Central memory CD8-positive, alpha-beta T cell (primary cell): ENCODE measurements around the gene CST3.
"Not testable (repeated sequence)": the region's sequence is repeated elsewhere in the genome, so short reads cannot be mapped to it uniquely, and the experiment has no call there.

Source experiments
- ATAC-seq: fragments of 150-1000 bp; cut with Tn5 transposase; replicated peaks from 2 replicates; pipeline ENCODE4 v1.10.0; 2022; ENCODE audit warnings: mild to moderate bottlenecking, moderate FRiP score, moderate number of reproducible peaks; ENCODE audit not compliant: poor library complexity, severe bottlenecking; ENCODE audit errors: extremely low read depth
- DNase-seq, 2 donors: peaks; one replicate each; pipeline ENCODE4 v3.0.0; 2021; ENCODE audit warnings: low spot score in 2 of 2
- H3K27ac Mint-ChIP-seq: one replicate; pipeline ENCODE4 v1.8.0; 2022; ENCODE audit warnings: low read depth, mild to moderate bottlenecking, moderate library complexity, mixed read lengths
- H3K27me3 Mint-ChIP-seq: one replicate; pipeline ENCODE4 v1.8.0; 2022; ENCODE audit warnings: mixed read lengths
- H3K36me3 Mint-ChIP-seq: one replicate; pipeline ENCODE4 v1.8.0; 2022; ENCODE audit warnings: mild to moderate bottlenecking, moderate library complexity, mixed read lengths; ENCODE audit not compliant: insufficient read depth
- H3K4me1 Mint-ChIP-seq: one replicate; pipeline ENCODE4 v1.8.0; 2022; ENCODE audit warnings: mixed read lengths
- H3K4me3 Mint-ChIP-seq: one replicate; pipeline ENCODE4 v1.8.0; 2022; ENCODE audit warnings: mild to moderate bottlenecking, moderate library complexity, mixed read lengths
- H3K9me3 Mint-ChIP-seq: one replicate; pipeline ENCODE4 v1.8.0; 2022; ENCODE audit warnings: mixed read lengths

The CST3 gene

GRCh38 chr20:23628402-23629016, 9.2 kb downstream of the CST3 start:
- ATAC-seq, result no peak
- H3K27me3 Mint-ChIP-seq, result peaks cover 38% of the 10 kb centered on the region

GRCh38 chr20:23627501-23627900, 10.3 kb downstream of the CST3 start:
- H3K36me3 Mint-ChIP-seq, result no peaks in the 10 kb centered on the region
- no peak for ATAC-seq
- no peak for DNase-seq
- peaks cover 38% of the 10 kb centered on the region for H3K27me3 Mint-ChIP-seq
- H3K4me1 Mint-ChIP-seq, result peaks cover 5% of the 10 kb centered on the region
- no peaks in the 10 kb centered on the region for H3K9me3 Mint-ChIP-seq
- no peak overlapping the region for H3K4me3 Mint-ChIP-seq
- no peak overlapping the region for H3K27ac Mint-ChIP-seq

More at GRCh38 chr20:23628402-23629016, 9.2 kb downstream of the CST3 start:
- Mint-ChIP-seq H3K4me1 (no peaks in the 10 kb centered on the region), H3K27ac (no peak overlapping the region), H3K9me3 (no peaks in the 10 kb centered on the region), H3K36me3 (no peaks in the 10 kb centered on the region), H3K4me3 (no peak overlapping the region)
- DNase-seq, result no peak

GRCh38 chr20:23626040-23626620, 11.6 kb downstream of the CST3 start:
- no peaks in the 10 kb centered on the region for H3K9me3 Mint-ChIP-seq
- H3K36me3 Mint-ChIP-seq, result peaks cover 3% of the 10 kb centered on the region
- no peak for ATAC-seq
- no peak for DNase-seq
- no peak overlapping the region for H3K4me3 Mint-ChIP-seq
- H3K4me1 Mint-ChIP-seq, result peaks cover 5% of the 10 kb centered on the region
- H3K27me3 Mint-ChIP-seq, result peaks cover 46% of the 10 kb centered on the region
- no peak overlapping the region for H3K27ac Mint-ChIP-seq

GRCh38 chr20:23625236-23625964, 12.4 kb downstream of the CST3 start:
- H3K4me3 Mint-ChIP-seq, result no peak overlapping the region
- H3K4me1 Mint-ChIP-seq, result peaks cover 5% of the 10 kb centered on the region
- H3K9me3 Mint-ChIP-seq, result no peaks in the 10 kb centered on the region
- peaks cover 50% of the 10 kb centered on the region for H3K27me3 Mint-ChIP-seq
- no peak overlapping the region for H3K27ac Mint-ChIP-seq
- ATAC-seq, result no peak
- DNase-seq, result no peak
- H3K36me3 Mint-ChIP-seq, result peaks cover 3% of the 10 kb centered on the region

- Mint-ChIP-seq H3K4me1 (peaks cover 5% of the 10 kb centered on the region), H3K36me3 (peaks cover 3% of the 10 kb centered on the region), H3K9me3 (no peaks in the 10 kb centered on the region), H3K27me3 (peaks cover 55% of the 10 kb centered on the region), H3K4me3 (no peak overlapping the region), H3K27ac (no peak overlapping the region)
- DNase-seq (no peak), ATAC-seq (no peak)
Observed at GRCh38 chr20:23624324-23624691, 13.4 kb downstream of the CST3 start.

- Mint-ChIP-seq H3K4me1 (peaks cover 5% of the 10 kb centered on the region), H3K27ac (no peak overlapping the region), H3K4me3 (no peak overlapping the region), H3K27me3 (peaks cover 55% of the 10 kb centered on the region), H3K36me3 (peaks cover 3% of the 10 kb centered on the region), H3K9me3 (no peaks in the 10 kb centered on the region)
- no peak for DNase-seq
- no peak for ATAC-seq
Observed at GRCh38 chr20:23623666-23624323, 14.0 kb downstream of the CST3 start.

GRCh38 chr20:23622839-23623343, 14.9 kb downstream of the CST3 start:
- Mint-ChIP-seq H3K4me3 (no peak overlapping the region), H3K4me1 (peaks cover 5% of the 10 kb centered on the region), H3K9me3 (no peaks in the 10 kb centered on the region), H3K27me3 (peaks cover 55% of the 10 kb centered on the region), H3K27ac (no peak overlapping the region), H3K36me3 (peaks cover 3% of the 10 kb centered on the region)
- no peak for ATAC-seq
- no peak for DNase-seq

- not testable (repeated sequence) for H3K4me1 Mint-ChIP-seq, H3K27ac Mint-ChIP-seq, ATAC-seq
Observed at GRCh38 chr20:23622401-23622800, 15.4 kb downstream of the CST3 start.

GRCh38 chr20:23620670-23621386, 16.9 kb downstream of the CST3 start:
- H3K9me3 Mint-ChIP-seq, H3K27ac Mint-ChIP-seq, H3K4me3 Mint-ChIP-seq, H3K36me3 Mint-ChIP-seq, DNase-seq, H3K4me1 Mint-ChIP-seq, ATAC-seq: not testable (repeated sequence)
- H3K27me3 Mint-ChIP-seq, result peaks cover 63% of the 10 kb centered on the region

More at GRCh38 chr20:23622401-23622800, 15.4 kb downstream of the CST3 start:
- not testable (repeated sequence) for H3K4me3 Mint-ChIP-seq, H3K36me3 Mint-ChIP-seq, H3K9me3 Mint-ChIP-seq, DNase-seq
- H3K27me3 Mint-ChIP-seq, result peaks cover 57% of the 10 kb centered on the region

- Mint-ChIP-seq H3K4me3 (no peak overlapping the region), H3K4me1 (no peaks in the 10 kb centered on the region)
Observed at GRCh38 chr20:23614163-23614562, 23.6 kb downstream of the CST3 start.

GRCh38 chr20:23613676-23614075, 24.1 kb downstream of the CST3 start:
- no peaks in the 10 kb centered on the region for H3K4me1 Mint-ChIP-seq
- DNase-seq (no peak), ATAC-seq (no peak)
- peaks cover 17% of the 10 kb centered on the region for H3K27me3 Mint-ChIP-seq
- no peak overlapping the region for H3K27ac Mint-ChIP-seq
- no peaks in the 10 kb centered on the region for H3K36me3 Mint-ChIP-seq
- H3K9me3 Mint-ChIP-seq, result no peaks in the 10 kb centered on the region
- H3K4me3 Mint-ChIP-seq, result no peak overlapping the region

More at GRCh38 chr20:23614163-23614562, 23.6 kb downstream of the CST3 start:
- Mint-ChIP-seq H3K36me3 (no peaks in the 10 kb centered on the region), H3K27ac (no peak overlapping the region), H3K27me3 (peaks cover 22% of the 10 kb centered on the region), H3K9me3 (no peaks in the 10 kb centered on the region)
- DNase-seq, result no peak
- no peak for ATAC-seq

- Mint-ChIP-seq H3K9me3 (no peaks in the 10 kb centered on the region), H3K27me3 (peaks cover 6% of the 10 kb centered on the region), H3K27ac (no peak overlapping the region), H3K36me3 (no peaks in the 10 kb centered on the region), H3K4me1 (no peaks in the 10 kb centered on the region), H3K4me3 (no peak overlapping the region)
- no peak for DNase-seq
- ATAC-seq, result no peak
Observed at GRCh38 chr20:23612396-23612795, 25.4 kb downstream of the CST3 start.
